Measurements from ENCODE around the gene CHMP5.

DNA sequence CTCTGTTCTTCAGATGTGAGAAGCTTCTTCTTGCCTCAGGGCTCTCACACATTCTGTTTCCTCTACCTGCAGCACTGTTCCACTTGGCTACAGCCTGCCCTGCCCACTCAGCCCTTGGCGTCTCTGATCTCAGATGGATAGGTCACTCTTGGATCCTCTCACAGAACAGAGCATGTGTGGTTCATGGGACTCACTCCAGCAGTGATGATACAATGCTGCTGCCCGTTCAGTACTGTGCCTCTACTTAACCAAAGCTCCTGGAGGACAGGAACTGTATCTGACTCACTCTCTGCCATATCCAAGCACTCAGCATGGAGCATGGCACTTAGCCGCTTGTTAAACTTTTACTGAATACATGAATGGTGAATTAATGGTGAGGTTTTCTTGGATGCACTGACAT lies 28.3 kb upstream of the CHMP5 start:
- TF ChIP-seq, protein P1, sequence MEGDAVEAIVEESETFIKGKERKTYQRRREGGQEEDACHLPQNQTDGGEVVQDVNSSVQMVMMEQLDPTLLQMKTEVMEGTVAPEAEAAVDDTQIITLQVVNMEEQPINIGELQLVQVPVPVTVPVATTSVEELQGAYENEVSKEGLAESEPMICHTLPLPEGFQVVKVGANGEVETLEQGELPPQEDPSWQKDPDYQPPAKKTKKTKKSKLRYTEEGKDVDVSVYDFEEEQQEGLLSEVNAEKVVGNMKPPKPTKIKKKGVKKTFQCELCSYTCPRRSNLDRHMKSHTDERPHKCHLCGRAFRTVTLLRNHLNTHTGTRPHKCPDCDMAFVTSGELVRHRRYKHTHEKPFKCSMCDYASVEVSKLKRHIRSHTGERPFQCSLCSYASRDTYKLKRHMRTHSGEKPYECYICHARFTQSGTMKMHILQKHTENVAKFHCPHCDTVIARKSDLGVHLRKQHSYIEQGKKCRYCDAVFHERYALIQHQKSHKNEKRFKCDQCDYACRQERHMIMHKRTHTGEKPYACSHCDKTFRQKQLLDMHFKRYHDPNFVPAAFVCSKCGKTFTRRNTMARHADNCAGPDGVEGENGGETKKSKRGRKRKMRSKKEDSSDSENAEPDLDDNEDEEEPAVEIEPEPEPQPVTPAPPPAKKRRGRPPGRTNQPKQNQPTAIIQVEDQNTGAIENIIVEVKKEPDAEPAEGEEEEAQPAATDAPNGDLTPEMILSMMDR (IDR thresholded peaks at IDR 0.05; ENCODE audit: low read depth, low read length) = no peak
- TF ChIP-seq POLR2A (IDR thresholded peaks at IDR 0.05; ENCODE audit: extremely low read depth, insufficient read length) (no peak), MYC (IDR thresholded peaks at IDR 0.05; ENCODE audit: low read depth, low read length) (no peak)
- TF ChIP-seq, protein P2, sequence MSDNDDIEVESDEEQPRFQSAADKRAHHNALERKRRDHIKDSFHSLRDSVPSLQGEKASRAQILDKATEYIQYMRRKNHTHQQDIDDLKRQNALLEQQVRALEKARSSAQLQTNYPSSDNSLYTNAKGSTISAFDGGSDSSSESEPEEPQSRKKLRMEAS (IDR thresholded peaks at IDR 0.05; ENCODE audit: low read depth, low read length) = no peak

Measured in NB4 (cell line).